Ovary (tissue), 9 donors: ENCODE data around the gene TAS2R40. TPM values are rescaled to one million over a fixed set of nuclear protein-coding genes. Genes with fewer than 3 reads are reported as not detected.

Experiments used
- DNase-seq, 5 donors: peaks; one replicate each; pipeline ENCODE4 v3.0.0-alpha.2; 2019 to 2020
- H3K27ac ChIP-seq, 2 donors: fragments of 200-600 bp; one replicate each; pipeline versions ENCODE4 v1.5.1 to v1.8.0; 2019 to 2022
- H3K27me3 ChIP-seq: fragments of 200-600 bp; one replicate; pipeline ENCODE4 v1.8.0; 2022
- H3K36me3 ChIP-seq: fragments of 200-600 bp; sonication (generic); one replicate; pipeline ENCODE4 v1.5.1; 2019
- H3K4me1 ChIP-seq: one replicate; pipeline ENCODE4 v1.8.1; 2013; ENCODE audit warnings: mild to moderate bottlenecking, moderate library complexity; ENCODE audit not compliant: insufficient read depth
- H3K4me3 ChIP-seq: fragments of 200-600 bp; sonication (generic); one replicate; pipeline ENCODE4 v1.5.1; 2017
- H3K9me3 ChIP-seq, 2 donors: fragments of 200-600 bp in 1 of 2; sonication (generic) in 1 of 2; one replicate each; pipeline versions ENCODE4 v1.5.1 to v1.8.1; 2013 to 2019; ENCODE audit warnings: mild to moderate bottlenecking in 1 of 2, moderate library complexity in 1 of 2
- CTCF ChIP-seq, 3 donors: fragments of 450-650 bp in 2 of 3; fragments of 200-600 bp in 1 of 3; IDR thresholded peaks; one replicate each; pipeline versions ENCODE4 v1.5.1 to v1.8.0; 2016 to 2022; ENCODE audit warnings: antibody characterized with exemption in 3 of 3, mild to moderate bottlenecking in 1 of 3
- EP300 ChIP-seq: sonication (generic); formaldehyde crosslinking; IDR thresholded peaks from one replicate; pipeline ENCODE4 v1.6.1; 2017; ENCODE audit warnings: antibody characterized with exemption
- POLR2A ChIP-seq: fragments of 450-650 bp; IDR thresholded peaks from one replicate; pipeline ENCODE4 v1.6.1; 2017; ENCODE audit warnings: antibody characterized with exemption, mild to moderate bottlenecking, moderate library complexity
- WGBS, 3 donors: extraction: QIAGEN DNeasy Blood & Tissue Kit in 1 of 3; methylation state at CpG; one replicate each; pipeline versions ENCODE4 v1.1.5 to v1.1.7; 2013 to 2017; 5-methylcytosine and 5-hydroxymethylcytosine counted together
- intact Hi-C, 4 donors: fragments of 100-400 bp; cut with DNase I; formaldehyde crosslinking; loops; one replicate each; pipeline versions ENCODE4 v1.11.0 to v1.15.1; 2022 to 2023
- polyA plus RNA-seq, 2 donors: library from polyadenylated mRNA; stranded (reverse); fragments of 200-250 nt in 1 of 2; fragments of 350-450 nt in 1 of 2; fragmentation: Illumina TruSeq in 1 of 2; extraction: RNeasy Lipid Tissue Mini Kit (QIAGEN cat#74804) in 1 of 2; gene quantifications; one replicate each; pipeline ENCODE4 v1.2.3, GENCODE V29; 2013 to 2014
- total RNA-seq, 7 donors: library from RNA; depleted of rRNA in 2 of 7; stranded (reverse); fragments of >200 nt in 2 of 7; fragmentation: NEBNext Ultra II Directional in 3 of 7; extraction: Animal tissue kit (Norgen Biotek cat#: 25700) in 3 of 7; gene quantifications; one replicate each; pipeline versions ENCODE4 v1.1.0 to v1.2.4, GENCODE V29; 2016 to 2023
- donor health status: DM: no; HTN: no; CAD: no; lungs with moderate emphysema.
- donor health status: DM: no; HTN: no; CAD: no.
- donor health status: Bipolar disorder and iron deficiency.
- donor health status: DM: yes; HTN: yes; CAD: no.
- donor health status: DM: no; HTN: no; CAD: no.
- donor health status: DM: yes; HTN: yes; CAD: no.

The TAS2R40 gene
- total and polyA plus RNA-seq, 9 donors, result not detected

DNA sequence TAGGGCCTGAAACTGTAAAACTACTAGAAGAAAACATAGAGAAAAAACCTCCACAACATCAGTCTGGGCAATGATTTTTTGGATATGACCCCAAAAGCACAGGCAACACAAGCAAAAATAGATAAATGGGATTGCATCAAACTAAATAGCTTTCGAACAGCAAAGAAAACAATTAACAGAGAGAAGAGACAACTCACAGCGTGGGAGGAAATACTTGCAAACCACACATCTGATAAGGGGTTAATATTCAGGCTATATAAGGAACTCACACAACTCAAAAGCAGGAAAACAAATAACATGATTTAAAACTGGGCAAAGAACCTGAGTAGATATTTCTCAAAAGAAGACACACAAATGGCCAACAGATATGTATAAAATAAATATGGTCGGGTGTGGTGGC is 33.7 kb downstream of the TAS2R40 start:
- intact Hi-C loops, result no loop called here
- Histone ChIP-seq H3K27me3 (no peaks in the 10 kb centered on the region), H3K36me3 (no peaks in the 10 kb centered on the region), H3K27ac (no peak overlapping the region), H3K9me3 (no peaks in the 10 kb centered on the region), H3K4me3 (no peak overlapping the region), H3K4me1 (no peaks in the 10 kb centered on the region)
- DNase-seq, result no peak
- WGBS, 3 donors, result 45 to 49% (median 48%) methylated on average over 3 of the region's 3 CpGs
- no peak for TF ChIP-seq CTCF (IDR thresholded peaks at IDR 0.05)
- TF ChIP-seq EP300, result no peak
- no peak for TF ChIP-seq POLR2A

GRCh38 chr7:143256325-143256724 is 34.5 kb downstream of the TAS2R40 start:
- no peak for DNase-seq
- H3K27ac ChIP-seq, result no peak overlapping the region
- TF ChIP-seq CTCF (IDR thresholded peaks at IDR 0.05) (no peak), POLR2A (no peak), EP300 (no peak)
- no peaks in the 10 kb centered on the region for H3K9me3 ChIP-seq
- H3K4me3 ChIP-seq, result no peak overlapping the region
- WGBS, 3 donors, result 82 to 90% (median 86%) methylated on average over 3 of the region's 3 CpGs
- H3K27me3 ChIP-seq, result no peaks in the 10 kb centered on the region
- no peaks in the 10 kb centered on the region for H3K4me1 ChIP-seq
- intact Hi-C loops, result no loop called here
- H3K36me3 ChIP-seq, result no peaks in the 10 kb centered on the region

DNA sequence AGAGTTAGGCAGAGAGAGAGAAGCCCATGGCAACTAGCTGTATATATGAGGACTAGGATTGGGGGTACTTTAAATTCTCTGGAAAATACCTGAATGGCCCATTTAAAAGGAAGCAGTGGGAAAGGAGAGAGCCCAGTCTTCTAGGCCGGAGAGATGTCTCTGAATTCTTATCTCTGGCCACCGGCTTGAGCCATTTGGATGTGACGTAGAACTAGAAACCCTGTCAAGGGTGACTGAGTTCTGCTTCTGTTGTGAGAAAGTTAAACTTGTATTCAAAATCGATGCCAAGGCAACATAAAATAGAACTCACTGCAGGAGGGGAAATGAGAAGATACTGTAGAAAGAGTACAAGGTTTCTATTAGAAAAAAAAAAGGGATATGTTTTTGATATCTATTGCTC is 35.1 kb downstream of the TAS2R40 start:
- Histone ChIP-seq H3K4me1 (no peaks in the 10 kb centered on the region), H3K36me3 (no peaks in the 10 kb centered on the region), H3K4me3 (no peak overlapping the region), H3K27me3 (no peaks in the 10 kb centered on the region), H3K9me3 (no peaks in the 10 kb centered on the region), H3K27ac (no peak overlapping the region)
- DNase-seq, result no peak
- WGBS, 3 donors, result 90 to 95% (median 93%) methylated on average over 4 of the region's 4 CpGs
- intact Hi-C loops, result no loop called here
- no peak for TF ChIP-seq EP300
- TF ChIP-seq CTCF (IDR thresholded peaks at IDR 0.05), result no peak
- no peak for TF ChIP-seq POLR2A

GRCh38 chr7:143257501-143257900 is 35.7 kb downstream of the TAS2R40 start:
- Histone ChIP-seq H3K27ac (no peak overlapping the region), H3K4me3 (no peak overlapping the region), H3K9me3 (no peaks in the 10 kb centered on the region), H3K4me1 (no peaks in the 10 kb centered on the region), H3K36me3 (no peaks in the 10 kb centered on the region), H3K27me3 (no peaks in the 10 kb centered on the region)
- TF ChIP-seq CTCF (IDR thresholded peaks at IDR 0.05), result no peak
- TF ChIP-seq POLR2A, result no peak
- TF ChIP-seq EP300, result no peak
- no peak for DNase-seq
- intact Hi-C loops, result no loop called here
- 85 to 91% (median 88%) methylated on average over 5 of the region's 5 CpGs for WGBS, 3 donors

DNA sequence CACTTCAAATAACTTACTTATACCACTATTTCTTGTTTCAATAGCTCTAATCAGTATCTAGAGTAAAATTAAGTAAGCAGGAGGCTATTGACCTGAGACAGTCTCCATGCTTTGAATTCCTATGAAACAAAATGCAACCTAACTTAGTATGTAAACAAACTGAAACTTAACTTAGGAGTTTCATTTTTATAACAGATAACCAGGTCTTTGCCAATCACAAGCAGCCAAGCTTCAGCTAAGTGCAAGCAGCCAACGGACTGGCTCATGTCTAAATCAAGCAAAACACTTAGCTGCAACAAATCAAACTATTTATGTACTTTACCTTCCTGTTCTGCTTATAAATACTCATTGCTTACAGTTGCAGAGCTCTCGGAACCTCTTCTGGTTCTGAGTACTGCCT is 37.0 kb downstream of the TAS2R40 start:
- Histone ChIP-seq H3K4me3 (no peak overlapping the region), H3K9me3 (no peaks in the 10 kb centered on the region), H3K36me3 (no peaks in the 10 kb centered on the region), H3K4me1 (peaks cover 2% of the 10 kb centered on the region), H3K27ac (no peak overlapping the region), H3K27me3 (no peaks in the 10 kb centered on the region)
- intact Hi-C loops, result no loop called here
- WGBS, 3 donors, result 5 to 16% (median 6%) methylated on average over 2 of the region's 2 CpGs
- TF ChIP-seq EP300, result no peak
- no peak for TF ChIP-seq POLR2A
- no peak for TF ChIP-seq CTCF (IDR thresholded peaks at IDR 0.05)
- no peak for DNase-seq
